Measurements from ENCODE around the gene NOX3. TPM values are rescaled to one million over a fixed set of nuclear protein-coding genes. Genes with fewer than 3 reads are reported as not detected.

The NOX3 gene
- polyA plus RNA-seq, 1 donor from 2014 or later = 0.11 TPM

- no peak overlapping the region for H2AFZ ChIP-seq (ENCODE audit: low read depth, low read length)
- no peaks in the 10 kb centered on the region for H3K79me2 ChIP-seq (replicated peaks; ENCODE audit: insufficient read depth, low read length)
- H4K20me1 ChIP-seq (ENCODE audit: insufficient read depth) = no peaks in the 10 kb centered on the region
- no peak overlapping the region for H3K4me2 ChIP-seq (ENCODE audit: low read length)
- H3K9ac ChIP-seq (ENCODE audit: low read length) = no peak overlapping the region
- no peaks in the 10 kb centered on the region for H3K36me3 ChIP-seq (ENCODE audit: insufficient read depth, low read length)
- no peak overlapping the region for H3K4me3 ChIP-seq (ENCODE audit: low read length)
- no peaks in the 10 kb centered on the region for H3F3A ChIP-seq (ENCODE audit: insufficient read depth, low read length, poor library complexity, severe bottlenecking)
- no peaks in the 10 kb centered on the region for H3K9me2 ChIP-seq (ENCODE audit: insufficient read depth, low read length)
- H3K27me3 ChIP-seq (ENCODE audit: insufficient read depth, low read depth, low read length) = no peaks in the 10 kb centered on the region
- TF ChIP-seq EP300 (conservative IDR thresholded peaks at IDR 0.05; ENCODE audit: poor library complexity, severe bottlenecking) (no peak), MXI1 (conservative IDR thresholded peaks at IDR 0.05; ENCODE audit: poor library complexity, severe bottlenecking) (no peak), EZH2 (IDR thresholded peaks at IDR 0.05; ENCODE audit: borderline replicate concordance, insufficient read depth, low read length, poor library complexity, severe bottlenecking) (no peak), RAD21 (conservative IDR thresholded peaks at IDR 0.05) (no peak), SMC3 (conservative IDR thresholded peaks at IDR 0.05; ENCODE audit: poor library complexity) (no peak), TAF1 (IDR thresholded peaks at IDR 0.05; ENCODE audit: low read depth) (no peak), POLR2AphosphoS5 (IDR thresholded peaks at IDR 0.05) (no peak)
- TF ChIP-seq, protein P1, sequence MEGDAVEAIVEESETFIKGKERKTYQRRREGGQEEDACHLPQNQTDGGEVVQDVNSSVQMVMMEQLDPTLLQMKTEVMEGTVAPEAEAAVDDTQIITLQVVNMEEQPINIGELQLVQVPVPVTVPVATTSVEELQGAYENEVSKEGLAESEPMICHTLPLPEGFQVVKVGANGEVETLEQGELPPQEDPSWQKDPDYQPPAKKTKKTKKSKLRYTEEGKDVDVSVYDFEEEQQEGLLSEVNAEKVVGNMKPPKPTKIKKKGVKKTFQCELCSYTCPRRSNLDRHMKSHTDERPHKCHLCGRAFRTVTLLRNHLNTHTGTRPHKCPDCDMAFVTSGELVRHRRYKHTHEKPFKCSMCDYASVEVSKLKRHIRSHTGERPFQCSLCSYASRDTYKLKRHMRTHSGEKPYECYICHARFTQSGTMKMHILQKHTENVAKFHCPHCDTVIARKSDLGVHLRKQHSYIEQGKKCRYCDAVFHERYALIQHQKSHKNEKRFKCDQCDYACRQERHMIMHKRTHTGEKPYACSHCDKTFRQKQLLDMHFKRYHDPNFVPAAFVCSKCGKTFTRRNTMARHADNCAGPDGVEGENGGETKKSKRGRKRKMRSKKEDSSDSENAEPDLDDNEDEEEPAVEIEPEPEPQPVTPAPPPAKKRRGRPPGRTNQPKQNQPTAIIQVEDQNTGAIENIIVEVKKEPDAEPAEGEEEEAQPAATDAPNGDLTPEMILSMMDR (IDR thresholded peaks at IDR 0.05; ENCODE audit: poor library complexity, severe bottlenecking) = no peak
- TF ChIP-seq, protein P2, sequence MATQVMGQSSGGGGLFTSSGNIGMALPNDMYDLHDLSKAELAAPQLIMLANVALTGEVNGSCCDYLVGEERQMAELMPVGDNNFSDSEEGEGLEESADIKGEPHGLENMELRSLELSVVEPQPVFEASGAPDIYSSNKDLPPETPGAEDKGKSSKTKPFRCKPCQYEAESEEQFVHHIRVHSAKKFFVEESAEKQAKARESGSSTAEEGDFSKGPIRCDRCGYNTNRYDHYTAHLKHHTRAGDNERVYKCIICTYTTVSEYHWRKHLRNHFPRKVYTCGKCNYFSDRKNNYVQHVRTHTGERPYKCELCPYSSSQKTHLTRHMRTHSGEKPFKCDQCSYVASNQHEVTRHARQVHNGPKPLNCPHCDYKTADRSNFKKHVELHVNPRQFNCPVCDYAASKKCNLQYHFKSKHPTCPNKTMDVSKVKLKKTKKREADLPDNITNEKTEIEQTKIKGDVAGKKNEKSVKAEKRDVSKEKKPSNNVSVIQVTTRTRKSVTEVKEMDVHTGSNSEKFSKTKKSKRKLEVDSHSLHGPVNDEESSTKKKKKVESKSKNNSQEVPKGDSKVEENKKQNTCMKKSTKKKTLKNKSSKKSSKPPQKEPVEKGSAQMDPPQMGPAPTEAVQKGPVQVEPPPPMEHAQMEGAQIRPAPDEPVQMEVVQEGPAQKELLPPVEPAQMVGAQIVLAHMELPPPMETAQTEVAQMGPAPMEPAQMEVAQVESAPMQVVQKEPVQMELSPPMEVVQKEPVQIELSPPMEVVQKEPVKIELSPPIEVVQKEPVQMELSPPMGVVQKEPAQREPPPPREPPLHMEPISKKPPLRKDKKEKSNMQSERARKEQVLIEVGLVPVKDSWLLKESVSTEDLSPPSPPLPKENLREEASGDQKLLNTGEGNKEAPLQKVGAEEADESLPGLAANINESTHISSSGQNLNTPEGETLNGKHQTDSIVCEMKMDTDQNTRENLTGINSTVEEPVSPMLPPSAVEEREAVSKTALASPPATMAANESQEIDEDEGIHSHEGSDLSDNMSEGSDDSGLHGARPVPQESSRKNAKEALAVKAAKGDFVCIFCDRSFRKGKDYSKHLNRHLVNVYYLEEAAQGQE (IDR thresholded peaks at IDR 0.05; ENCODE audit: borderline replicate concordance) = no peak
- H3K27ac ChIP-seq (ENCODE audit: low read length) = no peak overlapping the region
- H3K9me3 ChIP-seq (ENCODE audit: low read length) = no peaks in the 10 kb centered on the region
Measured at GRCh38 chr6:155372256-155372655, 83.4 kb downstream of the NOX3 start.

GRCh38 chr6:155371230-155371629 is 84.4 kb downstream of the NOX3 start:
- no peaks in the 10 kb centered on the region for H3K9me3 ChIP-seq (ENCODE audit: low read length)

More at GRCh38 chr6:155371230-155371629, 84.4 kb downstream of the NOX3 start:
- Histone ChIP-seq H3K27me3 (ENCODE audit: insufficient read depth, low read depth, low read length) (no peaks in the 10 kb centered on the region), H3K27ac (ENCODE audit: low read length) (no peak overlapping the region), H3K9ac (ENCODE audit: low read length) (no peak overlapping the region), H3K36me3 (ENCODE audit: insufficient read depth, low read length) (no peaks in the 10 kb centered on the region), H3F3A (ENCODE audit: insufficient read depth, low read length, poor library complexity, severe bottlenecking) (no peaks in the 10 kb centered on the region), H3K4me2 (ENCODE audit: low read length) (no peak overlapping the region), H2AFZ (ENCODE audit: low read depth, low read length) (no peak overlapping the region), H3K79me2 (replicated peaks; ENCODE audit: insufficient read depth, low read length) (no peaks in the 10 kb centered on the region), H4K20me1 (ENCODE audit: insufficient read depth) (no peaks in the 10 kb centered on the region), H3K9me2 (ENCODE audit: insufficient read depth, low read length) (no peaks in the 10 kb centered on the region), H3K4me3 (ENCODE audit: low read length) (no peak overlapping the region)
- TF ChIP-seq SMC3 (conservative IDR thresholded peaks at IDR 0.05; ENCODE audit: poor library complexity) (no peak), EZH2 (IDR thresholded peaks at IDR 0.05; ENCODE audit: borderline replicate concordance, insufficient read depth, low read length, poor library complexity, severe bottlenecking) (no peak), TAF1 (IDR thresholded peaks at IDR 0.05; ENCODE audit: low read depth) (no peak), POLR2AphosphoS5 (IDR thresholded peaks at IDR 0.05) (no peak), RAD21 (conservative IDR thresholded peaks at IDR 0.05) (no peak), MXI1 (conservative IDR thresholded peaks at IDR 0.05; ENCODE audit: poor library complexity, severe bottlenecking) (no peak), EP300 (conservative IDR thresholded peaks at IDR 0.05; ENCODE audit: poor library complexity, severe bottlenecking) (no peak)
- TF ChIP-seq, protein P1 (IDR thresholded peaks at IDR 0.05; ENCODE audit: poor library complexity, severe bottlenecking) = no peak
- TF ChIP-seq, protein P2 (IDR thresholded peaks at IDR 0.05; ENCODE audit: borderline replicate concordance) = no peak

All from neural cell (in vitro differentiated cells).